Progenitor cell of endocrine pancreas (in vitro differentiated cells): ENCODE measurements around the gene MYO9B. TPM values are rescaled to one million over a fixed set of nuclear protein-coding genes. Genes with fewer than 3 reads are reported as not detected.
"Not testable (repeated sequence)": the region's sequence is repeated elsewhere in the genome, so short reads cannot be mapped to it uniquely, and the experiment has no call there.

Experiments
- DNase-seq: peaks from one replicate; pipeline ENCODE4 v3.0.0; 2021; ENCODE audit warnings: low spot score; ENCODE audit not compliant: unreplicated experiment
- H3K27ac Mint-ChIP-seq: 2 replicates; pipeline ENCODE4 v1.8.0; 2021; ENCODE audit warnings: mild to moderate bottlenecking, moderate library complexity, mixed read lengths
- H3K27me3 Mint-ChIP-seq: 2 replicates; pipeline ENCODE4 v1.8.0; 2021; ENCODE audit warnings: mixed read lengths
- H3K36me3 Mint-ChIP-seq: 2 replicates; pipeline ENCODE4 v1.8.0; 2022; ENCODE audit warnings: mixed read lengths; ENCODE audit not compliant: insufficient read depth
- H3K4me1 Mint-ChIP-seq: 2 replicates; pipeline ENCODE4 v1.8.0; 2021; ENCODE audit warnings: low read depth, mixed read lengths
- H3K4me3 Mint-ChIP-seq: 2 replicates; pipeline ENCODE4 v1.8.0; 2021; ENCODE audit warnings: low read depth, mild to moderate bottlenecking, moderate library complexity, mixed read lengths
- H3K9me3 Mint-ChIP-seq: 2 replicates; pipeline ENCODE4 v1.8.0; 2021; ENCODE audit warnings: low read depth, mixed read lengths
- CTCF ChIP-seq: fragments of 200-600 bp; sonication (generic); IDR thresholded peaks from one replicate; pipeline ENCODE4 v1.5.0; 2021; ENCODE audit warnings: antibody characterized with exemption, mild to moderate bottlenecking; ENCODE audit not compliant: unreplicated experiment
- total RNA-seq: library from RNA; stranded (reverse); gene quantifications from 2 replicates; pipeline ENCODE4 v1.2.1, GENCODE V29; 2021

MYO9B gene
- total RNA-seq, 1 donor from 2014 or later: 79.7 TPM

DNA sequence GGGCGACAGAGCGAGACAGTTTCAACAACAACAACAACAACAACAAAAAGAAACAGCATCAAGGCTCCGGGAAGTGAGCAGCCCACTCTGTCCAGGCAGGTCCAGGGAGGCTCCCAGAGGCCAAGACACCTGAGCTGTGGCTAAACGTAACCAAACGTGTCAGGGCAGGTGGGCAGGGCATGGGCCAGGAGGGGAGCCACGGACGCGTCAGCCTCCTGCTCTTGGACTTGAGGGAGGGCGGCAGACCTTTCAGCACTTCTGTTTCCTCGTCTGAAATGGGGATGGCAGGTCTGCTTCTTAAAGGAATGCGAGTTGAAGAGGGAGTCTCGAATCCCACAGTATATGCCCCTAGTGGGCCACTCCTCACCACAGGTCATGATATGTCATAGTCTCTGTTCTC lies 53.8 kb downstream of the MYO9B start:
- no peak overlapping the region for H3K4me3 Mint-ChIP-seq
- H3K9me3 Mint-ChIP-seq: no peaks in the 10 kb centered on the region
- H3K4me1 Mint-ChIP-seq: peaks cover 1% of the 10 kb centered on the region
- peaks cover 1% of the 10 kb centered on the region for H3K36me3 Mint-ChIP-seq
- H3K27me3 Mint-ChIP-seq: no peaks in the 10 kb centered on the region
- no peak for TF ChIP-seq CTCF
- peak overlapping the region; percentile 24 for H3K27ac Mint-ChIP-seq
- no peak for DNase-seq

- peak overlapping the region; percentile 61 for H3K4me3 Mint-ChIP-seq
- peak overlapping the region; percentile 100 for H3K27ac Mint-ChIP-seq
- no peaks in the 10 kb centered on the region for H3K27me3 Mint-ChIP-seq
- H3K36me3 Mint-ChIP-seq: no peaks in the 10 kb centered on the region
- DNase-seq: peak; percentile 77
- H3K4me1 Mint-ChIP-seq: peaks cover 14% of the 10 kb centered on the region
- no peaks in the 10 kb centered on the region for H3K9me3 Mint-ChIP-seq
- no peak for TF ChIP-seq CTCF
These were observed 59.6 kb downstream of the MYO9B start for GRCh38 chr19:17135001-17135853.

- H3K36me3 Mint-ChIP-seq: no peaks in the 10 kb centered on the region
- H3K4me3 Mint-ChIP-seq: no peak overlapping the region
- H3K4me1 Mint-ChIP-seq: peaks cover 14% of the 10 kb centered on the region
- H3K9me3 Mint-ChIP-seq: no peaks in the 10 kb centered on the region
- H3K27me3 Mint-ChIP-seq: no peaks in the 10 kb centered on the region
- peak overlapping the region; percentile 100 for H3K27ac Mint-ChIP-seq
- no peak for TF ChIP-seq CTCF
- no peak for DNase-seq
These were observed 60.4 kb downstream of the MYO9B start for GRCh38 chr19:17136021-17136420.

DNA sequence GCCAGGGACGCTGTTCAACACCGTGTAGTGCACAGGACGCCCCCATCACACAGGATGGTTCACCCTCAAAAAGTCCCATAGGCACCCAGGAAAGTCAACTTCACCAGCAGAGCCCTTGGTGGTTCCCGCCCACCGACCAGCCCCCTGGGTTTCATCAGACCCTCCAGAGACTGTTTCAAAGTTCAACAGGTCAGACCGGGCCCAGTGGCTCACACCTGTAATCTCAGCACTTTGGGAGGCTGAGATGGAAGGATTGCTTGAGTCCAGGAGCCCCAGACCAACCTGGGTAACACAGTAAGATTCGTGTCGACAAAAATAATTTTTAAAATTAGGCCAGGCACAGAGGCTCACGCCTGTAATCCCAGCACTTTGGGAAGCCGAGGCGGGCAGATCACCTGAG lies 61.0 kb downstream of the MYO9B start:
- no peaks in the 10 kb centered on the region for H3K9me3 Mint-ChIP-seq
- no peak overlapping the region for H3K4me3 Mint-ChIP-seq
- peak overlapping the region; percentile 100 for H3K27ac Mint-ChIP-seq
- no peak for TF ChIP-seq CTCF
- H3K27me3 Mint-ChIP-seq: no peaks in the 10 kb centered on the region
- H3K36me3 Mint-ChIP-seq: peaks cover 2% of the 10 kb centered on the region
- peaks cover 14% of the 10 kb centered on the region for H3K4me1 Mint-ChIP-seq
- no peak for DNase-seq

DNA sequence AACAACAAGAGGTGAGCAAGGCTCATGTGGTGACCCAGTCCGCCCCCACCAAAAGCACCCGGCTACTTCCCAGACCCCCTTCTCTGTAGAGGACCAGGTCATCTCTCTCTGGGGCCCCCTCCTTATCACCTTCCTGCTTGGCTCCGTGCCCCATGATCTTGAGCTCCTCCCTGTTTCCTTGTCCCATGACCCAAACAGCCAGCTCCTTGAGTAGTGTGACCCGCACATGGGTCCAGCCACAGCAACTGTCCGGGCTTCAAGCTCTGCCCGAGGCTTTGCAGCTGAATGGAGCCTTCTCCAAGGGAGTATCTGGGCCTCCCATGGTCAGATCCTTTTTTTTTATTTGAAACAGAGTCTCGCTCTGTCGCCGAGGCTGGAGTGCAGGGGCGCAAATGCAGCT lies 61.8 kb downstream of the MYO9B start:
- Mint-ChIP-seq H3K36me3 (peaks cover 2% of the 10 kb centered on the region), H3K4me1 (peaks cover 14% of the 10 kb centered on the region), H3K9me3 (no peaks in the 10 kb centered on the region), H3K27me3 (no peaks in the 10 kb centered on the region), H3K4me3 (no peak overlapping the region), H3K27ac (peak overlapping the region; percentile 86)
- no peak for TF ChIP-seq CTCF
- no peak for DNase-seq

- H3K9me3 Mint-ChIP-seq, H3K27ac Mint-ChIP-seq, H3K4me3 Mint-ChIP-seq, H3K36me3 Mint-ChIP-seq, H3K27me3 Mint-ChIP-seq, DNase-seq: not testable (repeated sequence)
- H3K4me1 Mint-ChIP-seq: peaks cover 14% of the 10 kb centered on the region
These were observed 62.7 kb downstream of the MYO9B start for GRCh38 chr19:17138052-17138846.
